ENCODE results near the gene WNT7B. TPM values are rescaled to one million over a fixed set of nuclear protein-coding genes. Genes with fewer than 3 reads are reported as not detected.
A peak's percentile ranks its signal among the peaks of the same experiment; 100 is the strongest.

The WNT7B gene
- total RNA-seq, 1 experiment from 2014 or later = 66.9 TPM

GRCh38 chr22:45994491-45995404, 17.8 kb upstream of the WNT7B start:
- Histone ChIP-seq H4K20me1 (ENCODE audit: insufficient read depth) (no peaks in the 10 kb centered on the region), H3K27ac (no peak overlapping the region)
- BruUV-seq (replicated peaks) = no TSS peak

GRCh38 chr22:45993841-45994240, 16.9 kb upstream of the WNT7B start:
- ChIA-PET CTCF (interaction anchor here (0.5 kb wide), 1 partner anchor 54 kb away, joined by 3 read pairs; no protein-coding TSS in a partner anchor), POLR2A (ENCODE audit: unreplicated experiment) (no interaction called here)

More at GRCh38 chr22:45994491-45995404, 17.8 kb upstream of the WNT7B start:
- H3K4me3 ChIP-seq = no peak overlapping the region
- TF ChIP-seq EZH2 (IDR thresholded peaks at IDR 0.05; ENCODE audit: low read depth) = no peak
- peak; percentile 98 for TF ChIP-seq CTCF (conservative IDR thresholded peaks at IDR 0.05)
- ChIA-PET CTCF (interaction anchor here (0.5 to 0.7 kb wide), 3 partner anchors 53 to 196 kb away, joined by 3 to 7 read pairs (median 3); no protein-coding TSS in a partner anchor), POLR2A (ENCODE audit: unreplicated experiment) (no interaction called here)
- H3K27me3 ChIP-seq (ENCODE audit: insufficient read depth, low read depth) = no peaks in the 10 kb centered on the region
- no peaks in the 10 kb centered on the region for H3K79me2 ChIP-seq (ENCODE audit: low read depth)
- DNase-seq = peak; percentile 52 to 82
- peaks cover 14% of the 10 kb centered on the region for H3K4me1 ChIP-seq (replicated peaks; ENCODE audit: insufficient read depth)
- no peaks in the 10 kb centered on the region for H3K9me3 ChIP-seq (ENCODE audit: insufficient read depth, low read depth)
- peaks cover 5% of the 10 kb centered on the region for H3F3A ChIP-seq (ENCODE audit: insufficient read depth, low read depth)
- no peak overlapping the region for H2AFZ ChIP-seq
- intact Hi-C loops (cut with micrococcal nuclease; ENCODE audit: unreplicated experiment) = loop anchor here (1.0 to 5.0 kb wide), 3 partner anchors 43 to 318 kb away; no protein-coding TSS in a partner anchor
- H3K9me2 ChIP-seq (ENCODE audit: insufficient read depth) = no peaks in the 10 kb centered on the region
- H3K36me3 ChIP-seq (ENCODE audit: low read depth) = no peaks in the 10 kb centered on the region
- H3K4me2 ChIP-seq = no peak overlapping the region

More at GRCh38 chr22:45993841-45994240, 16.9 kb upstream of the WNT7B start:
- no TSS peak for BruUV-seq (replicated peaks)
- Histone ChIP-seq H3K27me3 (ENCODE audit: insufficient read depth, low read depth) (no peaks in the 10 kb centered on the region), H3K27ac (no peak overlapping the region), H3K79me2 (ENCODE audit: low read depth) (no peaks in the 10 kb centered on the region), H3K4me2 (no peak overlapping the region), H3K4me3 (no peak overlapping the region), H3K36me3 (ENCODE audit: low read depth) (no peaks in the 10 kb centered on the region), H3K9me3 (ENCODE audit: insufficient read depth, low read depth) (no peaks in the 10 kb centered on the region), H4K20me1 (ENCODE audit: insufficient read depth) (no peaks in the 10 kb centered on the region), H3F3A (ENCODE audit: insufficient read depth, low read depth) (peaks cover 5% of the 10 kb centered on the region), H2AFZ (no peak overlapping the region), H3K4me1 (replicated peaks; ENCODE audit: insufficient read depth) (peaks cover 14% of the 10 kb centered on the region), H3K9me2 (ENCODE audit: insufficient read depth) (no peaks in the 10 kb centered on the region)
- TF ChIP-seq EZH2 (IDR thresholded peaks at IDR 0.05; ENCODE audit: low read depth) (no peak), CTCF (conservative IDR thresholded peaks at IDR 0.05) (no peak)
- DNase-seq = no peak
- intact Hi-C loops (cut with micrococcal nuclease; ENCODE audit: unreplicated experiment) = no loop called here

Measured in PC-9 (cell line).